Lung microvascular endothelial cell (primary cell): ENCODE results near the gene TMEM81. TPM values are rescaled to one million over a fixed set of nuclear protein-coding genes. Genes with fewer than 3 reads are reported as not detected.

Experiments used
- DNase-seq, 2 donors: peaks; one replicate each; pipeline versions ENCODE4 v3.0.0 to v3.0.0-alpha.2; 2010; ENCODE audit warnings: low read depth in 2 of 2
- total RNA-seq: library from RNA; depleted of rRNA; stranded (reverse); fragments of >200 nt; gene quantifications from 2 replicates; pipeline ENCODE4 v1.2.1, GENCODE V29; 2014

TMEM81 gene
- total RNA-seq, 1 donor from 2014 or later, result 2.0 TPM

DNA sequence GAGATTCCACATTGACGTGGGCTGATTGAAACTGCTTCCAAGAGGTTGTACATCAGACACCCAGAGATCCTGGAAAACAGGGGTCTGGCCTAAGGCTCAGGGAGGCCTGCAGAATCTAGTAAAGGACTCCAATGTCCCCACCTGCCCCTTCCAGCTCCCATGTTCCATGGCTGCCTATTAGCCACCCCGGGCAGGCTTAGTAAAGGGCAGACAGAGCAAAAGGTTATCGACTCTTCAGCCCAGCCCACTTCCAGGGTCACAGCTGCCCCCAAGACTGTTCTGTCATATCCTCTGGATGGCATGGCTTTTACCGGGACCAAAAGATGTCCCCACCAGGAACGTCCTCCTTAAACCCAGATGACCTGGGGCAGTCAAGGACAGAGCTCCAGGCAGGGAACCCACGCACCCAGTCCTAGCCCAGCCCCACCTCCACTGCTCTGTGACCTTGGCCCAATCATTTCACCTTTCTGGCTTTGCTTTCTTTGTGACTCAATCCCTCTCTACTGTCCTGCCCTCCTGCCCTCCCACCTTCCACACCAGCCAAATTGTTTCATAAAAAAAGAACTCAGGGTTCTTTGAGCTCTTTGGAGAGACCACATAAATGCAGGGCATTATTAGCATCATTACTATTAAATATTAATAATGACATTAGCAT lies 46.0 kb downstream of the TMEM81 start:
- no peak for DNase-seq

- no peak for DNase-seq
These were observed 46.7 kb downstream of the TMEM81 start for GRCh38 chr1:205037539-205037938.

Other genes with a start within 250 kb of the TMEM81 start
- gene NFASC, start 213.6 kb downstream of the TMEM81 start, total RNA-seq, result under 0.01 TPM in 2 replicates
- not detected in 2 replicates for gene CNTN2, start 41.2 kb downstream of the TMEM81 start, total RNA-seq
- 10.9 and 16.3 TPM in 2 replicates for gene RBBP5, start 37.5 kb upstream of the TMEM81 start, total RNA-seq
- 8.9 and 10.9 TPM in 2 replicates for gene DSTYK, start 127.2 kb upstream of the TMEM81 start, total RNA-seq
- 0.40 and 0.44 TPM in 2 replicates for gene TMCC2, start 143.5 kb upstream of the TMEM81 start, total RNA-seq
- 2.6 and 3.8 TPM in 2 replicates for gene NUAK2, start 237.3 kb upstream of the TMEM81 start, total RNA-seq